Amygdala (tissue), 56 donors: ENCODE results near the gene ALKBH3.

Source experiments
- DNase-seq, 56 donors: peaks; one replicate each; lab custom pipeline; 2025; lab: John Stamatoyannopoulos, UW

Gene ALKBH3

GRCh38 chr11:43920598-43921419 is 40.2 kb downstream of the ALKBH3 start:
- no peak for DNase-seq

- no peak for DNase-seq
Observed at GRCh38 chr11:43921561-43922294, 41.1 kb downstream of the ALKBH3 start.

- no peak for DNase-seq
Observed at GRCh38 chr11:43922295-43922648, 41.6 kb downstream of the ALKBH3 start.

GRCh38 chr11:43922744-43923405 is 42.2 kb downstream of the ALKBH3 start:
- DNase-seq, result no peak

- peak in 32 of 56 donors; percentile 22 to 81 (median 47) for DNase-seq
Observed at GRCh38 chr11:43923406-43924111, 42.9 kb downstream of the ALKBH3 start.

GRCh38 chr11:43924112-43924855 is 43.7 kb downstream of the ALKBH3 start:
- no peak for DNase-seq

GRCh38 chr11:43925063-43925931 is 44.7 kb downstream of the ALKBH3 start:
- no peak for DNase-seq

GRCh38 chr11:43925932-43926505 is 45.4 kb downstream of the ALKBH3 start:
- DNase-seq, result no peak

- DNase-seq, result no peak
Observed at GRCh38 chr11:43927070-43927469, 46.4 kb downstream of the ALKBH3 start.

GRCh38 chr11:43927925-43928707 is 47.5 kb downstream of the ALKBH3 start:
- DNase-seq, result no peak

GRCh38 chr11:43928721-43929120 is 48.1 kb downstream of the ALKBH3 start:
- no peak for DNase-seq

- no peak for DNase-seq
Observed at GRCh38 chr11:43930868-43931716, 50.5 kb downstream of the ALKBH3 start.

GRCh38 chr11:43931717-43932039 is 51.0 kb downstream of the ALKBH3 start:
- no peak for DNase-seq

GRCh38 chr11:43933226-43933607 is 52.6 kb downstream of the ALKBH3 start:
- no peak for DNase-seq

GRCh38 chr11:43933608-43934551 is 53.2 kb downstream of the ALKBH3 start:
- peak in 15 of 56 donors; percentile 3 to 59 (median 33) for DNase-seq
